GM12875 (cell line): ENCODE results near the gene PM20D2.

Source experiments
- H3K4me3 ChIP-seq: one replicate; pipeline ENCODE4 v1.5.1; 2011; ENCODE audit warnings: low read depth, low read length, control low read depth
- TF ChIP-seq, protein P1 (sequence below): IDR thresholded peaks from 2 replicates; pipeline ENCODE4 v1.5.1; 2011; ENCODE audit warnings: low read depth, mild to moderate bottlenecking, control low read depth, inconsistent platforms, low read length, moderate library complexity, borderline replicate concordance; ENCODE audit not compliant: insufficient read depth

Gene PM20D2

DNA sequence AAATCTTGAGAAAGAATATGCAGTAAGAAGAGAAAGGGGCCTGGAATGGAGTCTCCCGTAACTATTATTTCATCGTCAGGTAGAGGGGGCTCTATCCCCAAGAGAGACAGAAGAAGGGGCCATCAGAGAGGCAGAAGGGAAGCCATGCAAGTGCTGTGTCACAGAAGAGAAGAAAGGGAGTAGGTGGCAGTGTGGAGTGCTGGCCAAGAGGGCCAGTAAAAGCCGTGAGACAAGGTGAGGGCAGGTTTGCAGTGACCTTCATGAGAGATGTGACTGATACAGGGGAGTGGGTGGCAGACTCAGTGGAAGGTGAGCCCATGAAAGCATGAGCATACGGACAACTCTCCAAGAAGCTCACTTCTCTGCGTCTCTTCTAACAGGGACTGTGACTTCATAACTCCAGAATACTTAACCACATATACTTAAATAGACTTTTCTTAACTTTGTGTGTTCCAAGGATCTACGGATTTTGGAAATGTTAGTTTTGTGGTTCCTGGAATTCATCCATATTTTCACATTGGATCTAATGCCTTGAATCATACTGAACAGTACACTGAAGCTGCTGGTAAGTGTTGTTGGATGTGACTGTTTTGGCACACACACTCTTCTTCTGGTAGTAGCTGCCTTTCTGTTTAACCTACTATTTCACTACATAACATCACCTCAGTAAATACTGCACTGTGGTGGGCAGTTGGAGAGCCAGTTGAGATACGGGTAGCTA is 15.6 kb downstream of the PM20D2 start:
- H3K4me3 ChIP-seq, result no peak overlapping the region
- TF ChIP-seq, protein P1, sequence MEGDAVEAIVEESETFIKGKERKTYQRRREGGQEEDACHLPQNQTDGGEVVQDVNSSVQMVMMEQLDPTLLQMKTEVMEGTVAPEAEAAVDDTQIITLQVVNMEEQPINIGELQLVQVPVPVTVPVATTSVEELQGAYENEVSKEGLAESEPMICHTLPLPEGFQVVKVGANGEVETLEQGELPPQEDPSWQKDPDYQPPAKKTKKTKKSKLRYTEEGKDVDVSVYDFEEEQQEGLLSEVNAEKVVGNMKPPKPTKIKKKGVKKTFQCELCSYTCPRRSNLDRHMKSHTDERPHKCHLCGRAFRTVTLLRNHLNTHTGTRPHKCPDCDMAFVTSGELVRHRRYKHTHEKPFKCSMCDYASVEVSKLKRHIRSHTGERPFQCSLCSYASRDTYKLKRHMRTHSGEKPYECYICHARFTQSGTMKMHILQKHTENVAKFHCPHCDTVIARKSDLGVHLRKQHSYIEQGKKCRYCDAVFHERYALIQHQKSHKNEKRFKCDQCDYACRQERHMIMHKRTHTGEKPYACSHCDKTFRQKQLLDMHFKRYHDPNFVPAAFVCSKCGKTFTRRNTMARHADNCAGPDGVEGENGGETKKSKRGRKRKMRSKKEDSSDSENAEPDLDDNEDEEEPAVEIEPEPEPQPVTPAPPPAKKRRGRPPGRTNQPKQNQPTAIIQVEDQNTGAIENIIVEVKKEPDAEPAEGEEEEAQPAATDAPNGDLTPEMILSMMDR, result no peak

DNA sequence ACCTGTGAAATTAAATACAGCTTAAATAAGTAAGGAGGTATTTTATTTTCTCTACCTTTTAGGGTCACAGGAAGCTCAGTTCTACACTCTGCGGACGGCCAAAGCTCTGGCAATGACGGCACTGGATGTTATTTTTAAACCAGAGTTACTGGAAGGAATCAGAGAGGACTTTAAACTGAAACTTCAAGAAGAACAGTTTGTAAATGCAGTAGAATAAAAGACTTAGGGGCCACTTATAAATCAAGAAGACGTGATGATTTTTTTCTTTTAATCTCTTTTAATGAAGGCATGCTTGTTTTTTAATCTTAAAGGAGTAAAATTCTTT is 16.2 kb downstream of the PM20D2 start:
- no peak overlapping the region for H3K4me3 ChIP-seq
- TF ChIP-seq, protein P1, result no peak

DNA sequence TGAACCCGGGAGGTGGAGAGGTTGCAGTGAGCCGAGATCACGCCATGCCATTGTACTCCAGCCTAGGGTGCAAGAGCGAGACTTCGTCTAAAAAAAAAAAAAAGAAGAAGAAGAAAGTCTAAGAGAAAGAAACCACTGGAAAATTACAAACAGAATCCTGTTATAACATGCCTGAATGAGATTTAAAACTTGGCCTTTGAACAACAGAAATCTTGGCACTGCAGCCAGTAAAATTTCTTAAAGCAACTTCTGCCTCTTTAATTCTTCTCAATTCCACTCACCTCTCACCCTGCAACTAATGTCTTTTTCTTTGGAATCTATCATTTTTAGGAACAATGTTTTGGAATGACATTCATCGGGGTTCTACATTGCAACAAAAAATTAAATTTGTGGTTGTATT is 26.3 kb downstream of the PM20D2 start:
- TF ChIP-seq, protein P1, result no peak
- no peak overlapping the region for H3K4me3 ChIP-seq

DNA sequence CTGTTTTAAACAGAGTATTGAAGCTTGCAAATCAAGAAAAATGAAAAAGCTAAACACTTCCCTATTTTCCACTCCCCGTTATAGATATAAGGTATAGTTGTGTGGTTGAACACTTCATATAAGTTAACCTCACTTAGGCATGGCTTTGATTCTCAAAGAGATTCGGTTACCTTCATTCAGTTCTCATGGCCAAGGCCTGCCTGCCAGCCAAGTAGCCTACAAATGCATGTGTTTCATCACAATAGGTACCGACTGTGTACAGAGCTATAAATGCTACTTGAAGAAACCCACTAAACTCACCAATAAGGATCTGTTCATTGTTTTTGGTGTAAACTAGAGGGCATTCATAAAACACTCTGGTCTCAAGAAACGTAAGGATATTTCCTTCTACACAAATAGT is 27.8 kb downstream of the PM20D2 start:
- H3K4me3 ChIP-seq, result no peak overlapping the region
- TF ChIP-seq, protein P1, result no peak

DNA sequence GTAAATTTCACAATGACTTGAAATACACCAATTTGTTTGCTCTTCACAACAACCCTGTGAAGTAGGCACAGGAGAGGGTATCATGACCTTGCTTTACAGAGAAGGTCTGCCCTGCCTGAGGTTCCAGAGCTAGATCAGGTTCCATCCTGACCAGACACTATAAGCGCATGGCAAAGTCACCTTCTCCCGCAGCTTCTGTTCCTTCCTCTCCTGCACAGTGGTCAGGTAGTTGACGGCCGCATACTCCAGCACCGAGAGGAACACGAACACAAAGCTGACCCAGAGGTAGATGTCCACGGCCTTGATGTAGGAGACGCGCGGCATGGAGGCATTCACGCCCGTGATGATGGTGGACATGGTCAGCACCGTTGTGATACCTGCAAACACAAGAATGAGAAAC is 34.3 kb downstream of the PM20D2 start:
- TF ChIP-seq, protein P1, result no peak
- H3K4me3 ChIP-seq, result no peak overlapping the region

DNA sequence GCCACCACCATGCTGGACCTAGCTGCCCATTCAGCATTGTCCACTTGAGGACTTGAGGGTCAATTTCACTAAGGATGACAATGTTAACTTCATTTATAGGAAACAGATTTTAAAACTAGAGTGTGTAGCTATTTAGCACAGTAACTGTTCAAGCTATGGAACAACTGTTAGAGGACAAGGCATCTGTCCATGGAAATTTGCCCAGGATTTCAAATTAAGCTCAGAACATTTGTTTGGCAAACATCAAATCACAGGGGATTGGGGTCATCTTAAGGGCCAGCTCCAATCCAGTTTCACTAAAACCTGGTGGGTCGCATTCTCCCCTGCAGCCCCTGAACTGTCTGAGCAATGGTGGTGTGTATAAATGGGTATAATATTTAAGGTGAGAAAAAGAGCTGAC is 35.1 kb downstream of the PM20D2 start:
- H3K4me3 ChIP-seq, result no peak overlapping the region
- TF ChIP-seq, protein P1, result no peak

DNA sequence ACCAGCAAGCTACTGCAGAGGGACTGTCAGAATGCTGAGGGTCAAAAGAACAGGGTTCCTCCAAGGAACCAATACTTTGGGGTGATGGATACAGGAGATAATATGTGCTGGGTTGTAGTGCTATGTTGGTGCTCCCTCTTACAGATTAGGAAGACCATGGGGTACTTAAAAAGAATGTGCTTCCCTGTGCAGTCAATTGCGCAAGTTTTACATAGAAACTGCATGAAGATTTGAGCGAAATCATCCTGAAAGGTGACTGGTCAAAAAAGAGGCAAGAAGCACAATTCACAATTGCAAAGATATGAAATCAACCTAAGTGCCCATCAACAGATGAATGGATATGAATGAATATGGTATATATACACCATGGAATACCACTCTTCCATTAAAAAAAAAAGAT is 37.4 kb downstream of the PM20D2 start:
- TF ChIP-seq, protein P1, result no peak
- H3K4me3 ChIP-seq, result no peak overlapping the region
